Nephron (organoid): ENCODE measurements around the gene TNS3.

Source experiments
- H3K27ac Mint-ChIP-seq, 3 experiments: 2 replicates each; pipeline ENCODE4 v1.8.0; 2020; ENCODE audit warnings: mixed read lengths in 3 of 3, mild to moderate bottlenecking in 2 of 3, moderate library complexity in 1 of 3
- H3K27me3 Mint-ChIP-seq: 2 replicates; pipeline ENCODE4 v1.8.0; 2021; ENCODE audit warnings: low read depth, mild to moderate bottlenecking, moderate library complexity, mixed read lengths
- H3K36me3 Mint-ChIP-seq: 2 replicates; pipeline ENCODE4 v1.8.0; 2020; ENCODE audit warnings: low read depth, mixed read lengths
- H3K4me1 Mint-ChIP-seq: 2 replicates; pipeline ENCODE4 v1.8.0; 2020; ENCODE audit warnings: mixed read lengths
- H3K4me3 Mint-ChIP-seq, 3 experiments: 2 replicates each; pipeline ENCODE4 v1.8.0; 2020; ENCODE audit warnings: mild to moderate bottlenecking in 3 of 3, mixed read lengths in 3 of 3, moderate library complexity in 2 of 3
- H3K9me3 Mint-ChIP-seq: 2 replicates; pipeline ENCODE4 v1.8.0; 2020; ENCODE audit warnings: mixed read lengths
- TF ChIP-seq, protein P1 (sequence below), 3 experiments: fragments of 200-600 bp; sonication (generic); IDR thresholded peaks; one replicate each; pipeline ENCODE4 v1.5.0; 2021; ENCODE audit warnings: antibody characterized with exemption in 3 of 3; ENCODE audit not compliant: unreplicated experiment in 3 of 3

TNS3 gene

DNA sequence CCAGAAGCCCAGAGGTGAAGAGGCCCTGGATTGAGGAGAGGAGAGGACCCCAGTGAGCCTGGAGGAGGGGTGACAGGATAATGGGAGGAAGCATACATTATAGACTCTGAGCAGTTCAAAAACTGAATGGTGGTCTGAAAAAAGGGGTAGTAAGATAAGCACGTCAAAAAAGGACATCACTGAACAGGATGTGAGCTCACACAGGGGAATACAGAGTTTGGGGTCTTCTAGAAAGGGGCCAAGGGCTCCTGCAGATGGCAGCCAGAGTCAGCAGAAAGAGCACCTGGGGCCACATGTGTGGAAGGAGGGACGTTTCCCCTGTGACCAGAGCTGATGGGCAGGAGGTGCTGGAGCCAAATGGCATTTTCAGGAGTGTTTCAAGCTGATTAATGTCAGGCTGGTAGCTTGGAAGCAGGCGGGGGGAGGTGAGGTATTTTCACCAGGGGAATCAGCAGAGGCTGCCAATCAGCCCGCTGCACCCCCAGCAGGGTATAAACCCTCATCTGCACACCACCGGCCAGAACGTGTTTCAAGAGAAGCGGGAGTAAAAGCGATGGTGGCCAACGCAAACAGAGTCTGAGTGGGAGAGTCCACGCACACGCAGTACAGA, 85.8 kb downstream of the TNS3 start:
- H3K9me3 Mint-ChIP-seq = no peaks in the 10 kb centered on the region
- no peaks in the 10 kb centered on the region for H3K27me3 Mint-ChIP-seq
- TF ChIP-seq, protein P1, sequence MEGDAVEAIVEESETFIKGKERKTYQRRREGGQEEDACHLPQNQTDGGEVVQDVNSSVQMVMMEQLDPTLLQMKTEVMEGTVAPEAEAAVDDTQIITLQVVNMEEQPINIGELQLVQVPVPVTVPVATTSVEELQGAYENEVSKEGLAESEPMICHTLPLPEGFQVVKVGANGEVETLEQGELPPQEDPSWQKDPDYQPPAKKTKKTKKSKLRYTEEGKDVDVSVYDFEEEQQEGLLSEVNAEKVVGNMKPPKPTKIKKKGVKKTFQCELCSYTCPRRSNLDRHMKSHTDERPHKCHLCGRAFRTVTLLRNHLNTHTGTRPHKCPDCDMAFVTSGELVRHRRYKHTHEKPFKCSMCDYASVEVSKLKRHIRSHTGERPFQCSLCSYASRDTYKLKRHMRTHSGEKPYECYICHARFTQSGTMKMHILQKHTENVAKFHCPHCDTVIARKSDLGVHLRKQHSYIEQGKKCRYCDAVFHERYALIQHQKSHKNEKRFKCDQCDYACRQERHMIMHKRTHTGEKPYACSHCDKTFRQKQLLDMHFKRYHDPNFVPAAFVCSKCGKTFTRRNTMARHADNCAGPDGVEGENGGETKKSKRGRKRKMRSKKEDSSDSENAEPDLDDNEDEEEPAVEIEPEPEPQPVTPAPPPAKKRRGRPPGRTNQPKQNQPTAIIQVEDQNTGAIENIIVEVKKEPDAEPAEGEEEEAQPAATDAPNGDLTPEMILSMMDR (IDR thresholded peaks at IDR 0.05; ENCODE audit: unreplicated experiment in 3 of 3) = no peak
- H3K4me1 Mint-ChIP-seq = peaks cover 96% of the 10 kb centered on the region
- peak overlapping the region; percentile 98 to 99 (median 98) for H3K27ac Mint-ChIP-seq
- H3K4me3 Mint-ChIP-seq = peak overlapping the region; percentile 30 to 66 (median 65)
- peaks cover 13% of the 10 kb centered on the region for H3K36me3 Mint-ChIP-seq

DNA sequence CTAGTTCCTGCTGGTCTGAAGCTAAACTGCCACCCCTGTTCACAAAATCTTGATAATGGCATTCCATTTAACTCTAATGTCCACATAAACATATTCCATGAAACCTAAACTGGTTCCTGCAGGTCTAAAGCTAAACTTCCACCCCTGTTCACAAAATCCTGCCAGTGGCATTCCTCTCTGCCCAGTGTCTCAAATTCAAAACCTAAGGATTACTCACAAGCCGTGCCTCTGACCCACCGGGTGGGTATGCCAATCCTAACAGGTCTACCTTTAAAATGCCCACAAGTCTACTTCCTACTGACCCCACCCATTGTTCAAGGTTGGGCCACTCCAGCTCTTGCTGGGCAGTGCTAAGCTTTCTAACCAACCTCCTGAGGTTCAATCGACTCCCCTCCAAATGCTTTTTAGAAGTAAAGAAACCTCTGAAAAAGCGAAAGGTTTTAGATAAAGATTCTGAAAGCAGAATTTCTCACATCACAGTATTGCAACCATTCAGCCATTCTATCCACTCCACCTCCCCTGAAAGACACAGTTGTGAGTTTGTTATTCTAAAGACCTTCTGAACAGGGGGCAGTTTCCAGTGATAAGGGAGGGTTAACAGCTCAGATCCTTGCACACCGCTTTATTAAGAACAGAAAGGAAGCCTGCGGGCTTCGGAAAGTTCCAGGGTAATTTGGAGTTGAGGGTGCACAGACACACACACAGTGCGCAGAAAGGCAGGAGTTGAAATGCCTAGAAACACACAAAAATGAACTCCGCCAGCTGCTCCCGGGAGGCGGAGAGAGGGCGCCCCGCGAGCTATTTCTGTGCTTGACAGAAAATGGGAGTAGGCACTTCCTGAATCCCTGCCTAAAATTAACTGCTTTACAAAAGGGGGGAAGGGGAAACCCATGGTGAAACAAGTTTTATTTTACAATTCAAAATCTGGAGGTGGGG, 87.7 kb downstream of the TNS3 start:
- peak overlapping the region; percentile 44 to 66 (median 60) for H3K4me3 Mint-ChIP-seq
- no peaks in the 10 kb centered on the region for H3K9me3 Mint-ChIP-seq
- no peaks in the 10 kb centered on the region for H3K27me3 Mint-ChIP-seq
- H3K27ac Mint-ChIP-seq = peak overlapping the region; percentile 98 to 99 (median 98)
- peaks cover 4% of the 10 kb centered on the region for H3K36me3 Mint-ChIP-seq
- H3K4me1 Mint-ChIP-seq = peaks cover 92% of the 10 kb centered on the region
- TF ChIP-seq, protein P1 (IDR thresholded peaks at IDR 0.05; ENCODE audit: unreplicated experiment in 3 of 3) = no peak

DNA sequence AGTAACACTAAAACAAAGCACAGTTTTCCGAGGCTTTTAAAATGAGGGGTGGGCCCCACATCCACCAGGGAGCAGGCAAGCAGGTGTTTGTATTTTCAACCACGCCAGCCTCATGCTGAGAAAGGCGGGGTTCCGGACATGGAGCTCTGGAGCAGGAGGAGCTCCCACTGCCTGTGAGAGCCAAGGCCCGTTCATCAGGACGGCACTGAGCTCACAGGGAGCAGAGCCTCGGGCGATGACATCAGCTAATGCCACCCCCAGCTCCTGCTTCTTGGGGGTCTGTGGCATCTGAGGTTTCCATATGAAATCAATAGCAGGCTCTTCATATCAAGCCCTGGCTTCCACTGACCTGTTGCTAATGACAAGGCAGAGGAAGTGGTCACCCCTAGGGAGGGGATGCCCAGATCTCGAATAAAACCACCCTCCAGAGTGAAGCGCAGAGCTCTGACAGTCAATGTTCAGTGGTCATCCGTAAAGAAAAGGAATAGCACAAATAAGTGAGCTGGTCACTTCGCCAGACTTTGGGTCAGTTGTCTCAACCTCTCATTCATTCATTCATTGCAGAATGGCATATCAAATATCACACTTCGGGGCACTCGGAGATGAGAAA, 89.1 kb downstream of the TNS3 start:
- H3K9me3 Mint-ChIP-seq = no peaks in the 10 kb centered on the region
- no peaks in the 10 kb centered on the region for H3K27me3 Mint-ChIP-seq
- TF ChIP-seq, protein P1 (IDR thresholded peaks at IDR 0.05; ENCODE audit: unreplicated experiment in 3 of 3) = no peak
- peaks cover 92% of the 10 kb centered on the region for H3K4me1 Mint-ChIP-seq
- H3K4me3 Mint-ChIP-seq = peak overlapping the region in 2 of 3 experiments; percentile 10 to 14
- peak overlapping the region; percentile 82 to 87 (median 85) for H3K27ac Mint-ChIP-seq
- no peaks in the 10 kb centered on the region for H3K36me3 Mint-ChIP-seq

DNA sequence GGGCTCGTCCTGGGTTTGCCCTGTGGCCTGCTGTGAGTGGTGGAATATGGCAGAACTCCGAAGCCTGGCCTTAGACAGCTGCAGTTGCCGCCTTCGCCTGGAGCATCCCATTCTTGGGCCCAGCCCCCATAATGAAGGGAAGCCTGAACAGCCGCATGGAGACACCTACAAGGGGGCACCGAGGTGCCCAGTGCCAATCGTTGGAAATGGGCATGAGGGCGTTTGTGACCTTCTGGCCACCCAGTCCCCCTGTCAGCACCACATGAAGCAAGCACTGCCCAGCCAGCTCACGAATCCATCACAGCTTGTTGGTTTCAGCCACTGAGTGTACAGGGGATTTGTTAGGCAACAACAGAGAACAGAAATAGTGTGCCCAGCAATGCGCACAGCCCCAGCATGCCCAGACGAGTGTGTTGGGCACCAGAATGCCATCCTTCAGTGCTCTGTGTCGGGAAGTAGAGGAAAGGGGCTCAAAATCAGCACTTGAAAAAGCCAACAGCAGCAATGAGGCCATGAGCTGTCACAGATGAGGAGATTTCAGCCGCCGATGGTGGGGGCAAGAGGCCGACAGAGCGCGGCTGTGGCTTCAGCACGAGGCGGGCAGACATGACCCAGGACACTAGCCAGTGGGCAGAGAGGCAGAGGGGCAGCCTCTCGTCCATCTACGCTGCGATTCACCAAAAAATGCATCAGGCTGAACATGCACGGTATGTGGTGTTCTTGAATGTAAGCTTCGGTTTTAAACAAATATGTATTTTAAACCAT, 91.2 kb downstream of the TNS3 start:
- Mint-ChIP-seq H3K36me3 (peaks cover 5% of the 10 kb centered on the region), H3K9me3 (no peaks in the 10 kb centered on the region), H3K27me3 (no peaks in the 10 kb centered on the region)

DNA sequence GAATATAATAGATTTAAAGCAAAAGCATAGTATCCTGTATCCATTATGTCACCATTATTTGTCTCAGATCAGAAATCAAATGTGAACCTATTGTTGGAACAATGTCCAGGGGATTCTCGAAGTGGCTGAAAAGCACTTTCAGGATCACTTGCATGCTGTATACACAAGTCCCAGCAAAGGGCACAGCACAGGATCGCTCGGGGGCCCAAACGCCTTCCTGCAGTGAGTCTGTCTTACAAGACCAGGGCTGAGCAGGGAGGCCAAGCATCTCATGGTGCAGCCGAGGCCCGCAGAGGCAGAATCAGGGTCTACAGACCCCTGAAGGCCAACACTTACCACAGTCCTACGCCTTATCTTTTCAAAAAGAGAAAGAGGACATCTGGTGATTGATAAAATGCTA, 92.3 kb downstream of the TNS3 start:
- Mint-ChIP-seq H3K36me3 (peaks cover 5% of the 10 kb centered on the region), H3K27me3 (no peaks in the 10 kb centered on the region), H3K9me3 (no peaks in the 10 kb centered on the region), H3K4me3 (no peak overlapping the region), H3K4me1 (peaks cover 75% of the 10 kb centered on the region), H3K27ac (peak overlapping the region; percentile 73 to 86 (median 85))
- TF ChIP-seq, protein P1 (IDR thresholded peaks at IDR 0.05; ENCODE audit: unreplicated experiment in 3 of 3) = no peak

More for the DNA sequence above, 91.2 kb downstream of the TNS3 start:
- Mint-ChIP-seq H3K4me3 (no peak overlapping the region), H3K4me1 (peaks cover 84% of the 10 kb centered on the region), H3K27ac (peak overlapping the region; percentile 76 to 90 (median 82))
- TF ChIP-seq, protein P1 (IDR thresholded peaks at IDR 0.05; ENCODE audit: unreplicated experiment in 3 of 3) = no peak
